Measurements from ENCODE around the gene SIDT2. TPM values are rescaled to one million over a fixed set of nuclear protein-coding genes. Genes with fewer than 3 reads are reported as not detected.

SIDT2 gene
- total RNA-seq, 3 donors from 2014 or later (not counting 1 experiment from before 2014, with no cell fraction given) = 80.0 to 111 (median 82.0) TPM

- 96% methylated on average over 6 of the region's 6 CpGs for WGBS (ENCODE audit: insufficient coverage)
- DNase-seq (no peak), ATAC-seq (no peak)
- Histone ChIP-seq H3K36me3 (ENCODE audit: control insufficient read depth, insufficient read depth, low read length) (peaks cover 17% of the 10 kb centered on the region), H3K27me3 (ENCODE audit: control insufficient read depth, insufficient read depth, low read length) (no peaks in the 10 kb centered on the region), H3K4me1 (ENCODE audit: control insufficient read depth, insufficient read depth, low read length) (no peaks in the 10 kb centered on the region), H3K9me3 (ENCODE audit: control insufficient read depth, insufficient read depth, low read length) (no peaks in the 10 kb centered on the region), H3K27ac (ENCODE audit: low read length) (no peak overlapping the region), H3K4me3 (ENCODE audit: low read length) (no peak overlapping the region)
- Mint-ChIP-seq H3K9me3 (no peaks in the 10 kb centered on the region), H3K27ac (no peak overlapping the region), H3K4me3 (no peak overlapping the region), H3K36me3 (no peaks in the 10 kb centered on the region), H3K4me1 (peaks cover 0 to 1% of the 10 kb centered on the region in 2 donors), H3K27me3 (ENCODE audit: low read depth in 2 of 2) (no peaks in the 10 kb centered on the region)
- no peak for TF ChIP-seq CTCF (IDR thresholded peaks at IDR 0.05)
- intact Hi-C loops (cut with micrococcal nuclease) = no loop called here
Observed at GRCh38 chr11:117239295-117239694, 60.8 kb downstream of the SIDT2 start.

Other genes starting within 250 kb of the SIDT2 start
- gene SIK3, start 80.3 kb upstream of the SIDT2 start, total RNA-seq = 100 to 1,000 TPM in 2 of 3 donors, 10 to 100 TPM in 1; 71.6 to 120 (median 119) TPM
- 10 to 100 TPM; 46.1 to 71.0 (median 58.8) TPM for gene PAFAH1B2, start 34.5 kb upstream of the SIDT2 start, total RNA-seq
- gene TAGLN, start 20.6 kb downstream of the SIDT2 start, total RNA-seq = 10 to 100 TPM in 1 of 3 donors, 1 to 10 TPM in 2; 8.2 to 18.0 (median 8.3) TPM
- gene PCSK7, start 53.3 kb downstream of the SIDT2 start, total RNA-seq = 100 to 1,000 TPM; 397 to 471 (median 441) TPM
- gene RNF214, start 53.9 kb downstream of the SIDT2 start, total RNA-seq = 10 to 100 TPM; 13.7 to 20.7 (median 17.3) TPM
- gene BACE1-AS, start 112.6 kb downstream of the SIDT2 start, total RNA-seq = 1 to 10 TPM; 2.1 to 4.1 (median 2.4) TPM
- gene BACE1, start 137.5 kb downstream of the SIDT2 start, total RNA-seq = 1 to 10 TPM in 1 of 3 donors, under 1 TPM in 2; 0.21 to 1.1 (median 0.79) TPM
- 10 to 100 TPM; 45.6 to 49.9 (median 49.8) TPM for gene CEP164, start 149.1 kb downstream of the SIDT2 start, total RNA-seq